SK-N-SH (cell line): ENCODE data around the gene STON2. TPM values are rescaled to one million over a fixed set of nuclear protein-coding genes. Genes with fewer than 3 reads are reported as not detected.

Source experiments
- CTCF ChIA-PET: fragments of 300-600, 350-600 bp; formaldehyde crosslinking; extraction: SDS; loops from one replicate; lab custom pipeline; 2021; lab: Yijun Ruan, JAX
- POLR2A ChIA-PET: fragments of 350-600 bp; sonication (Branson Sonifier 250); formaldehyde crosslinking; extraction: SDS; loops from one replicate; lab custom pipeline; 2020; ENCODE audit warnings: antibody characterized with exemption, inconsistent platforms; lab: Yijun Ruan, JAX
- DNase-seq: peaks from one replicate; pipeline ENCODE4 v3.0.0; 2012
- H2AFZ ChIP-seq: fragments of 200-600 bp; sonication (generic); 2 replicates; pipeline ENCODE4 v1.8.1; 2016; ENCODE audit warnings: antibody characterized with exemption, mild to moderate bottlenecking, low read depth
- H3F3A ChIP-seq: fragments of 200-600 bp; sonication (generic); replicated peaks from 2 replicates; pipeline ENCODE3; 2016; ENCODE audit warnings: antibody characterized with exemption, mild to moderate bottlenecking; ENCODE audit not compliant: insufficient read depth
- H3K27ac ChIP-seq, 2 experiments: fragments of 200-500 bp in 1 of 2; fragments of 200-600 bp in 1 of 2; sonication (Bioruptor generic) in 1 of 2; sonication (generic), shearing (Covaris generic) in 1 of 2; 2 replicates each; pipeline versions ENCODE4 v1.5.1 to v1.6.1; 2014 to 2016; ENCODE audit warnings: low read depth in 2 of 2, inconsistent platforms in 1 of 2, low read length in 1 of 2, mild to moderate bottlenecking in 1 of 2, mixed read lengths in 1 of 2
- H3K27me3 ChIP-seq: fragments of 200-600 bp; sonication (generic), shearing (Covaris generic); 2 replicates; pipeline ENCODE4 v1.6.1; 2016; ENCODE audit warnings: mixed run types; ENCODE audit not compliant: insufficient read depth
- H3K36me3 ChIP-seq, 2 experiments: fragments of 200-500 bp in 1 of 2; fragments of 200-600 bp in 1 of 2; sonication (Bioruptor generic) in 1 of 2; sonication (generic) in 1 of 2; replicated peaks in 1 of 2; 2 replicates each; pipeline versions ENCODE3 to v1.5.1; 2014 to 2016; ENCODE audit warnings: low read length in 1 of 2, mild to moderate bottlenecking in 1 of 2; ENCODE audit not compliant: insufficient read depth in 2 of 2, control insufficient read depth in 1 of 2
- H3K4me1 ChIP-seq, 2 experiments: fragments of 200-500 bp in 1 of 2; fragments of 200-600 bp in 1 of 2; sonication (Bioruptor generic) in 1 of 2; sonication (generic), shearing (Covaris generic) in 1 of 2; 2 replicates each; pipeline versions ENCODE4 v1.5.1 to v1.6.1; 2014 to 2016; ENCODE audit warnings: low read depth in 1 of 2, low read length in 1 of 2, mixed run types in 1 of 2; ENCODE audit not compliant: insufficient read depth in 2 of 2, control insufficient read depth in 1 of 2
- H3K4me2 ChIP-seq: fragments of 200-600 bp; sonication (generic), shearing (Covaris generic); 2 replicates; pipeline ENCODE4 v1.6.1; 2017; ENCODE audit warnings: mixed run types
- H3K4me3 ChIP-seq, 2 experiments: fragments of 200-500 bp in 1 of 2; fragments of 200-600 bp in 1 of 2; sonication (Bioruptor generic) in 1 of 2; sonication (generic), shearing (Covaris generic) in 1 of 2; 2 replicates each; pipeline versions ENCODE4 v1.5.1 to v1.8.1; 2014 to 2016; ENCODE audit warnings: low read depth in 2 of 2, inconsistent platforms in 1 of 2, low read length in 1 of 2, mild to moderate bottlenecking in 1 of 2, mixed read lengths in 1 of 2, moderate library complexity in 1 of 2
- H3K79me2 ChIP-seq: fragments of 200-600 bp; sonication (generic); 2 replicates; pipeline ENCODE4 v1.8.1; 2017; ENCODE audit warnings: mild to moderate bottlenecking; ENCODE audit not compliant: insufficient read depth
- H3K9ac ChIP-seq: fragments of 200-600 bp; sonication (generic); 2 replicates; pipeline ENCODE4 v1.6.1; 2017; ENCODE audit warnings: mixed run types
- H3K9me2 ChIP-seq: fragments of 200-600 bp; sonication (generic); 2 replicates; pipeline ENCODE4 v1.6.1; 2017; ENCODE audit warnings: mixed run types
- H3K9me3 ChIP-seq: fragments of 200-600 bp; sonication (generic); 2 replicates; pipeline ENCODE4 v1.6.1; 2017; ENCODE audit warnings: mixed run types, mild to moderate bottlenecking, moderate library complexity
- H4K20me1 ChIP-seq: fragments of 200-600 bp; sonication (generic); 2 replicates; pipeline ENCODE4 v1.6.1; 2017; ENCODE audit warnings: mild to moderate bottlenecking, mixed run types; ENCODE audit not compliant: insufficient read depth
- EZH2phosphoT487 ChIP-seq: fragments of 200-600 bp; sonication (generic); IDR thresholded peaks from 2 replicates; pipeline ENCODE4 v1.6.1; 2017; ENCODE audit warnings: low read depth, mixed run types, mild to moderate bottlenecking, antibody characterized with exemption, moderate library complexity, borderline replicate concordance
- FOXM1 ChIP-seq: IDR thresholded peaks from 2 replicates; pipeline ENCODE4 v1.4.0; 2012; ENCODE audit warnings: low read depth, mild to moderate bottlenecking
- IRF3 ChIP-seq: fragments of 150-350 bp; IDR thresholded peaks from 2 replicates; pipeline ENCODE4 v1.6.1; 2016; ENCODE audit warnings: mild to moderate bottlenecking, low read depth, low read length
- JUND ChIP-seq: IDR thresholded peaks from 2 replicates; pipeline ENCODE4 v1.4.0; 2012
- MXI1 ChIP-seq: IDR thresholded peaks from 2 replicates; pipeline ENCODE4 v1.6.1; 2012; ENCODE audit warnings: mild to moderate bottlenecking, low read depth, low read length, improper control_type of control experiment
- RAD21 ChIP-seq: IDR thresholded peaks from 2 replicates; pipeline ENCODE4 v1.6.1; 2012; ENCODE audit warnings: mild to moderate bottlenecking, low read length
- REST ChIP-seq: IDR thresholded peaks from 2 replicates; pipeline ENCODE4 v1.6.1; 2012; ENCODE audit warnings: mild to moderate bottlenecking, low read depth, low read length, moderate library complexity
- SIN3A ChIP-seq: IDR thresholded peaks from 2 replicates; pipeline ENCODE4 v1.6.1; 2012; ENCODE audit warnings: low read depth, mild to moderate bottlenecking, low read length, moderate library complexity, borderline replicate concordance
- USF1 ChIP-seq: IDR thresholded peaks from 2 replicates; pipeline ENCODE4 v1.4.0; 2012; ENCODE audit warnings: low read depth, borderline replicate concordance
- ZBTB33 ChIP-seq: IDR thresholded peaks from 2 replicates; pipeline ENCODE4 v1.4.0; 2012; ENCODE audit warnings: low read depth, borderline replicate concordance
- WGBS: methylation state at CpG from one replicate; pipeline ENCODE4 v1.1.6; 2017; ENCODE audit warnings: low lambda C conversion rate; 5-methylcytosine and 5-hydroxymethylcytosine counted together
- polyA plus RNA-seq, 3 experiments: library from polyadenylated mRNA; depleted of rRNA; stranded (reverse); fragments of >200 nt; gene quantifications; 2 replicates each; pipeline ENCODE4 v1.2.3, GENCODE V29; 2012

Gene STON2
- polyA plus RNA-seq, 1 of the 3 experiments (the other 2 are of a cell fraction): not detected

- POLR2A ChIA-PET: no interaction called here
- H2AFZ ChIP-seq: no peak overlapping the region
- H3K9me2 ChIP-seq: 0 out of 2 replicates have a peak, but pooled peaks cover 2% of the 10 kb centered on the region
- no peak overlapping the region for H3K9ac ChIP-seq
- no peaks in the 10 kb centered on the region for H4K20me1 ChIP-seq
- H3K27me3 ChIP-seq: no peaks in the 10 kb centered on the region
- H3F3A ChIP-seq: no peaks in the 10 kb centered on the region
- no peaks in the 10 kb centered on the region for H3K9me3 ChIP-seq
- H3K27ac ChIP-seq: no peak overlapping the region
- CTCF ChIA-PET: no interaction called here
- H3K36me3 ChIP-seq: no peaks in the 10 kb centered on the region
- TF ChIP-seq JUND (no peak), MXI1 (no peak)
- 51% methylated on average over 5 of the region's 5 CpGs for WGBS
- H3K4me3 ChIP-seq: no peak overlapping the region
- H3K79me2 ChIP-seq: no peaks in the 10 kb centered on the region
- DNase-seq: no peak
- H3K4me1 ChIP-seq: no peaks in the 10 kb centered on the region
- no peak overlapping the region for H3K4me2 ChIP-seq
Measured at GRCh38 chr14:81350344-81351130, 49.6 kb downstream of the STON2 start.

- DNase-seq: no peak
- no peaks in the 10 kb centered on the region for H4K20me1 ChIP-seq
- H3K27ac ChIP-seq: no peak overlapping the region
- H3K9me3 ChIP-seq: no peaks in the 10 kb centered on the region
- no peak overlapping the region for H2AFZ ChIP-seq
- no peak overlapping the region for H3K4me2 ChIP-seq
- H3K79me2 ChIP-seq: no peaks in the 10 kb centered on the region
- H3K27me3 ChIP-seq: no peaks in the 10 kb centered on the region
- WGBS: 12% methylated on average over 2 of the region's 2 CpGs
- H3K4me3 ChIP-seq: no peak overlapping the region
- H3K9me2 ChIP-seq: 0 out of 2 replicates have a peak, but pooled peaks cover 2% of the 10 kb centered on the region
- no peaks in the 10 kb centered on the region for H3K4me1 ChIP-seq
- no peaks in the 10 kb centered on the region for H3K36me3 ChIP-seq
- H3K9ac ChIP-seq: no peak overlapping the region
- TF ChIP-seq EZH2phosphoT487 (no peak), IRF3 (no peak), RAD21 (no peak), SIN3A (no peak), FOXM1 (no peak), ZBTB33 (no peak), USF1 (no peak), MXI1 (no peak), REST (no peak)
- ChIA-PET CTCF (interaction anchor here (1.2 to 1.6 kb wide), 2 partner anchors 28 to 116 kb away, joined by 3 to 4 read pairs; no protein-coding TSS in a partner anchor), POLR2A (no interaction called here)
- no peaks in the 10 kb centered on the region for H3F3A ChIP-seq
Measured at GRCh38 chr14:81348061-81348460, 52.1 kb downstream of the STON2 start.
